ENCODE results near the gene USH1C. TPM values are rescaled to one million over a fixed set of nuclear protein-coding genes. Genes with fewer than 3 reads are reported as not detected.

USH1C gene
- total RNA-seq, 2 donors from 2014 or later = 0.68 TPM; not detected in 1

GRCh38 chr11:17538054-17538453 is 6.2 kb downstream of the USH1C start:
- ATAC-seq (ENCODE audit: insufficient number of reproducible peaks, low FRiP score, low read depth) (no peak), DNase-seq (ENCODE audit: low spot score) (no peak)
- no peak overlapping the region for H3K27ac ChIP-seq

GRCh38 chr11:17537261-17537660 is 7.0 kb downstream of the USH1C start:
- Histone ChIP-seq H3K27ac (no peak overlapping the region), H3K4me1 (ENCODE audit: control insufficient read depth in 1 of 2, low read depth in 2 of 2) (no peaks in the 10 kb centered on the region), H3K9me3 (no peaks in the 10 kb centered on the region), H3K4me3 (no peak overlapping the region), H3K36me3 (no peaks in the 10 kb centered on the region), H3K27me3 (replicated peaks; ENCODE audit: insufficient read depth) (no peaks in the 10 kb centered on the region)
- TF ChIP-seq CTCF (IDR thresholded peaks at IDR 0.05) = no peak
- DNase-seq (ENCODE audit: low spot score) (no peak), ATAC-seq (ENCODE audit: insufficient number of reproducible peaks, low FRiP score, low read depth) (no peak)

More at GRCh38 chr11:17538054-17538453, 6.2 kb downstream of the USH1C start:
- Histone ChIP-seq H3K36me3 (no peaks in the 10 kb centered on the region), H3K4me3 (no peak overlapping the region), H3K9me3 (no peaks in the 10 kb centered on the region), H3K27me3 (replicated peaks; ENCODE audit: insufficient read depth) (no peaks in the 10 kb centered on the region), H3K4me1 (ENCODE audit: control insufficient read depth in 1 of 2, low read depth in 2 of 2) (no peaks in the 10 kb centered on the region)
- TF ChIP-seq CTCF (IDR thresholded peaks at IDR 0.05) = no peak

- Histone ChIP-seq H3K4me1 (ENCODE audit: control insufficient read depth in 1 of 2, low read depth in 2 of 2) (no peaks in the 10 kb centered on the region), H3K36me3 (no peaks in the 10 kb centered on the region), H3K27me3 (replicated peaks; ENCODE audit: insufficient read depth) (no peaks in the 10 kb centered on the region), H3K27ac (no peak overlapping the region), H3K4me3 (no peak overlapping the region), H3K9me3 (no peaks in the 10 kb centered on the region)
- DNase-seq (ENCODE audit: low spot score) (no peak), ATAC-seq (ENCODE audit: insufficient number of reproducible peaks, low FRiP score, low read depth) (no peak)
- no peak for TF ChIP-seq CTCF (IDR thresholded peaks at IDR 0.05)
Measured at GRCh38 chr11:17535488-17535887, 8.7 kb downstream of the USH1C start.

GRCh38 chr11:17533778-17534415 is 10.3 kb downstream of the USH1C start:
- H3K4me1 ChIP-seq (ENCODE audit: control insufficient read depth in 1 of 2, low read depth in 2 of 2) = no peaks in the 10 kb centered on the region
- no peak for TF ChIP-seq CTCF (IDR thresholded peaks at IDR 0.05)
- H3K4me3 ChIP-seq = no peak overlapping the region
- H3K27ac ChIP-seq = no peak overlapping the region
- no peaks in the 10 kb centered on the region for H3K36me3 ChIP-seq
- ATAC-seq (ENCODE audit: insufficient number of reproducible peaks, low FRiP score, low read depth) (no peak), DNase-seq (ENCODE audit: low spot score) (no peak)
- no peaks in the 10 kb centered on the region for H3K9me3 ChIP-seq
- no peaks in the 10 kb centered on the region for H3K27me3 ChIP-seq (replicated peaks; ENCODE audit: insufficient read depth)

GRCh38 chr11:17533341-17533740 is 10.9 kb downstream of the USH1C start:
- Histone ChIP-seq H3K4me1 (ENCODE audit: control insufficient read depth in 1 of 2, low read depth in 2 of 2) (no peaks in the 10 kb centered on the region), H3K27ac (no peak overlapping the region), H3K9me3 (no peaks in the 10 kb centered on the region), H3K36me3 (no peaks in the 10 kb centered on the region), H3K27me3 (replicated peaks; ENCODE audit: insufficient read depth) (no peaks in the 10 kb centered on the region), H3K4me3 (no peak overlapping the region)
- no peak for ATAC-seq (ENCODE audit: insufficient number of reproducible peaks, low FRiP score, low read depth)
- DNase-seq (ENCODE audit: low spot score) = no peak
- TF ChIP-seq CTCF (IDR thresholded peaks at IDR 0.05) = no peak
